ENCODE data around the gene VPS35L.

The VPS35L gene

DNA sequence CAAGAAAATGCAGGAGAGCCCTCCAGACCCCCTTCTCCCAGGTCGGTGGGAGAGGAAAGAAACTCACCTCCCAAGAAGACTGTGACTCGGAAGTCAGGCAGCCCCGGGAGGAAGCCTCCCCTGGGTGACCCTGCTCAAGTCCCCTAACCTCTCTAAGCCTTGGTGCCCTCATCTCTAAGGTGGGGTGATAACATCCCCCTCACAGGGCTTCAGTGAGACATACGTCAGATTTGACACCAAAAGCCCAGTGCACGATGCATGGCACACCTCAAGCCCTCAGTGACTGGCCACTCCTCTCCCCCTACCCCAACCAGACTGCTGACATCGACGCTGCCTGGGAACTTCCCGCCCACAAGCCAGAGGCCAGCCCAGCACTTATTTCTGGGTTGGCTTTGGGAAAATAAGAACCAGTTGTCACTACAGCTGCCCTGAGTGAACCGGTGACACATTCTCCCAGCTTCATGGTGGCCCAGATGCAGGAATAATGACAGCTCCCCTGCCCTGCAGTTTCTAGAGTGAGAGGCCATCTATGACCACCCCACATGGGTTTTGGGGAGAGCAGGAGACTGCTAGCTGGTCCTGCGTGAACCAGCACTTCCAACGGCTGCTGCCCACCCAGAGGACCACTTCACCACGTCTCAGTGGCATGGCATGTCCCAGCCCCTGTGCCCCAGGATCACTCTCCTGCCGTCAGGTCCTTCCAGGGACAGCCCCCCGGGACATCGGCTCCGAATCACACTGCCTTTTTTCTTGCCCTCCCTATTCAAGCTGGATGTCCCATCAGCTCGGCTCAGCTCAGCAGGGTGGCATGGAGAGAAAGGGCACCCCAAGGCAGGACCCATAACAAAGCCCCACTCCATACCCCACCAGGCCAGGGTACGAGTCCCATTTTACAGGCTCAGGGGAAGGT is 153.0 kb downstream of the VPS35L start:
- CTCF ChIA-PET, result no interaction called here
- TF ChIP-seq, protein P1, sequence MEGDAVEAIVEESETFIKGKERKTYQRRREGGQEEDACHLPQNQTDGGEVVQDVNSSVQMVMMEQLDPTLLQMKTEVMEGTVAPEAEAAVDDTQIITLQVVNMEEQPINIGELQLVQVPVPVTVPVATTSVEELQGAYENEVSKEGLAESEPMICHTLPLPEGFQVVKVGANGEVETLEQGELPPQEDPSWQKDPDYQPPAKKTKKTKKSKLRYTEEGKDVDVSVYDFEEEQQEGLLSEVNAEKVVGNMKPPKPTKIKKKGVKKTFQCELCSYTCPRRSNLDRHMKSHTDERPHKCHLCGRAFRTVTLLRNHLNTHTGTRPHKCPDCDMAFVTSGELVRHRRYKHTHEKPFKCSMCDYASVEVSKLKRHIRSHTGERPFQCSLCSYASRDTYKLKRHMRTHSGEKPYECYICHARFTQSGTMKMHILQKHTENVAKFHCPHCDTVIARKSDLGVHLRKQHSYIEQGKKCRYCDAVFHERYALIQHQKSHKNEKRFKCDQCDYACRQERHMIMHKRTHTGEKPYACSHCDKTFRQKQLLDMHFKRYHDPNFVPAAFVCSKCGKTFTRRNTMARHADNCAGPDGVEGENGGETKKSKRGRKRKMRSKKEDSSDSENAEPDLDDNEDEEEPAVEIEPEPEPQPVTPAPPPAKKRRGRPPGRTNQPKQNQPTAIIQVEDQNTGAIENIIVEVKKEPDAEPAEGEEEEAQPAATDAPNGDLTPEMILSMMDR (conservative IDR thresholded peaks at IDR 0.05; ENCODE audit: low read depth), result no peak
- POLR2A ChIA-PET (ENCODE audit: low non-redundant PET), result no interaction called here
- no peak for DNase-seq (ENCODE audit: low spot score)
- no peak overlapping the region for H3K27ac ChIP-seq

DNA sequence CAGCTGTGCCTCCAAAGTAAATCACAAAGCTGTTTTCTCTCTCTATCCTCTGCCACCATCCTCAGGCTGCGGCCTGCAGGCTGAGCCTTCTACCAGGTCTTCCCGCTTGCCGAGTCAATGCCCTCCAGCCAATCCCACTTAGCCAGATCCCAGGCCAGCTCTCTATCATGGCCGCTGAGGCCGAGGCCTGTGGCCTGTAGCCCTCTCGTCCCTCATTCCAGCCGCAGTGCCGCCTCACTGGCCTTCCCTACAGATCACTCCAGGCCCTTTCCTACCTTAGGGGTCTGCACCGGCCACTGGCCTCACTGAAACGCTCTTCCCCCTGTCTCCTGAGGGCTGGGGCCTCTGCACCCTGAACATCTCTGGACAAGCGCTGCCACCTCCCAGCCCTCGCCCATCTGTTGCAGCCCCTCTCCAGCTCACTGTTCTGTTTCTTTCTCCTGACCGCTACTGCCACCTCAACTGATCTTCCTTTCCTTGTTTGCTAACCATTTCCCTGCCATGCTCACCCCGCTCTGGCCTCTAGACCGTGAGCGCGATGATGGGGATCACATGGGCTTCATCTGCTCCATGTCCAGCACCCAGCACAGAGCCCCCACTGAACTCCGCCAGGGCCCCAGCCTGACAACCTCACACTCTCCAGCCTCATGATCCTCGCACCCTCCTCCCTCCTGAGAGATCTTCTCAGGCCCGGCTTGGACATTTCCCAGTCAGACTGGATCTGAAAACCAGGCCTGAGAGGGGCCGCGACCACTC is 154.1 kb downstream of the VPS35L start:
- DNase-seq (ENCODE audit: low spot score), result no peak
- TF ChIP-seq, protein P1 (conservative IDR thresholded peaks at IDR 0.05; ENCODE audit: low read depth), result no peak
- POLR2A ChIA-PET (ENCODE audit: low non-redundant PET), result no interaction called here
- CTCF ChIA-PET, result interaction anchor here (0.7 kb wide), 1 partner anchor 1023 kb away, joined by 3 read pairs; no protein-coding TSS in a partner anchor
- no peak overlapping the region; the same call in 1 of the 2 replicates for H3K27ac ChIP-seq

DNA sequence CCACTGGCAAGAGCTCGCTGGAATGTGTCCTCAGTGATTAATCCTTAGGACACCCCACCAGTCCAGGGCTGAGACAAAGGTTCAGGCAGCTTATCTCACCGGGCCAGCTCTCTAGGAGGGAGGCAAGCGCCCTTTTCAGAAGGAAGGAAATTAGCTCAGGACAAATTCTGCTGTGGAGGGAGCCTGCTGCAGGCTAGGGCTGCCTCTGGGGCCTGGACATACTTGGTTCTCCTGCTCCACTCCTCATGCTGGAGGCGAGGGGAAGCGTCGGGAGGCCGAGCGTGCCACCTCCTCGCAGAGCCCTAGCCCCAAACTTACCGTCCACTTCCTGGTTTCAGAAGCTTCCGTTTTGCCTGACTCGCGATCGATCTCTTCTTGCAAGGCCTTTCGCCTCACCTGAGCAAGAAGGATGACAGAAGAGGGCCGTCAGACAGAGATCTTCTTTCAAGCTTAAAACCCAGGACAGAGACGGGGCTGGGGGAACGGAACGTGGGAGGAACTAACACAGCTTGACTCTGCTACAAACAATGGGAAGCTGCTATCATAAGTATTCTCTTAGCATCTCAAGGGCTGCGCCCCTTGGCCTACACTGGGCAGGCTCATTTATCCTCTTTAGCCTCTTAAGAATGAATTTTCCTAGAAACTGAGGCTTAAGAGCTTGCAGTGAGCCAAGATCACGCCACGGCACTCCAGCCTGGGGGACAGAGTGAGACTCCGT is 154.8 kb downstream of the VPS35L start:
- no peak overlapping the region; the same call in 1 of the 2 replicates for H3K27ac ChIP-seq
- POLR2A ChIA-PET (ENCODE audit: low non-redundant PET), result no interaction called here
- DNase-seq (ENCODE audit: low spot score), result no peak
- TF ChIP-seq, protein P1 (conservative IDR thresholded peaks at IDR 0.05; ENCODE audit: low read depth), result no peak
- CTCF ChIA-PET, result interaction anchor here (0.7 kb wide), 1 partner anchor 1022 kb away, joined by 3 read pairs; no protein-coding TSS in a partner anchor

DNA sequence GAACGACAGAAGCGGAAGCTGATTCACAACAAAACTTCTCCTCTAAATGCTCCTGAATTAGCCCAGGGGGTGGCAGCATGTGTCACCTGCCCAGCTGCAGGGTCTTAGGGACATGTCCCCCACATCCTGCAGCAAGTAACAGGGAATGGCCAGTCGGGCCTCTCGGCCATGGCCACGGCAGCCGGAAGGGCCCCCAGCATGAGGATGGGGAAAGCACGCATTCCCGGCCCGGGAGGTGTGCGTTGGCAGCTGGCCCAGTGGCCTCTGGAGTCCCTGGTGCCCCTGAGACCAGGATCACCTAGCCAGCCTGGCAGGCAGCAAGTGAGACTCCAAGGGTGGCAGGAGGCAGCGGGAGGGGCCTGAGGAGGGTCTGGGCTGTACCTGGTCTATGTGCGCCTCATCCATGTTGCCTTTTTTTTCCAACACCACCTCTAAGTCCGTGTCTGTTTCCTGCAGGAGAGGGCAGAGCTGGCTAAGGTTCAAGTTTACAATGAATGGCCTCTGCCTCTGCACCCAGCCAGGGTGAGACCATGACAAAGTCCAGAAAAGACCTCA is 155.6 kb downstream of the VPS35L start:
- no peak overlapping the region for H3K27ac ChIP-seq
- POLR2A ChIA-PET (ENCODE audit: low non-redundant PET), result no interaction called here
- TF ChIP-seq, protein P1 (conservative IDR thresholded peaks at IDR 0.05; ENCODE audit: low read depth), result no peak
- DNase-seq (ENCODE audit: low spot score), result no peak
- CTCF ChIA-PET, result no interaction called here

DNA sequence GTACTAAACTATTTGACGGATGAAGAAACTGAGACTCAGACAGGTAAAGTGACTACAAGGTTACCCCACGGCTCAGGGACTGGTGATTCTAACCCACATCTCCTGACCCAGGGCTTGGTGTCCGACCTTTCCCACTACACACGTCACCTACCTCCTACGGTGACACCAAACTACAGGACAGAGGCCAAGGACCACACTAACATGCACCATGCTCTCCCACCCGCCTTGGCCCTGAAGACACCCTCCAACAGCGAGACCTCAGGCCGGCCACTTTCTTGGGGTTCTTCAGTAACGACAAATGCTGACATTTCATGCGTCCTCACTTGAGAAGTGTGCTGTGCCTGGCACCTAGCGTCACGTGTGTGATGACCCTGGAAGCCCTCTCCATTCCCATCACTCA is 156.1 kb downstream of the VPS35L start:
- TF ChIP-seq, protein P1 (conservative IDR thresholded peaks at IDR 0.05; ENCODE audit: low read depth), result no peak
- no peak overlapping the region for H3K27ac ChIP-seq
- no peak for DNase-seq (ENCODE audit: low spot score)
- ChIA-PET CTCF (interaction anchor here (0.6 kb wide), 1 partner anchor 34 kb away, joined by 3 read pairs; no protein-coding TSS in a partner anchor), POLR2A (ENCODE audit: low non-redundant PET) (no interaction called here)
